PFSK-1 (cell line): ENCODE data around the gene ANO9.

Source experiments
- FOXP2 ChIP-seq: optimal IDR thresholded peaks from 2 replicates; pipeline ENCODE3; 2011; ENCODE audit warnings: borderline replicate concordance, control low read depth, inconsistent platforms; ENCODE audit not compliant: insufficient read depth; ENCODE audit errors: extremely low read length, extremely low read depth
- POLR2AphosphoS5 ChIP-seq: IDR thresholded peaks from 2 replicates; pipeline ENCODE4 v1.6.1; 2012; ENCODE audit warnings: low read depth, mild to moderate bottlenecking, control low read depth, low read length, moderate library complexity
- REST ChIP-seq, 2 experiments: IDR thresholded peaks; 2 replicates each; pipeline versions ENCODE4 v1.6.1 to v1.8.0; 2011 to 2012; ENCODE audit warnings: low read depth in 2 of 2, low read length in 2 of 2, control low read depth in 1 of 2, inconsistent platforms in 1 of 2, mild to moderate bottlenecking in 1 of 2, moderate library complexity in 1 of 2; ENCODE audit not compliant: insufficient read depth in 1 of 2
- SIN3A ChIP-seq: IDR thresholded peaks from 2 replicates; pipeline ENCODE4 v1.6.1; 2012; ENCODE audit warnings: mild to moderate bottlenecking, low read length, moderate library complexity, borderline replicate concordance; ENCODE audit not compliant: insufficient read depth
- TAF1 ChIP-seq: IDR thresholded peaks from 2 replicates; pipeline ENCODE4 v1.6.1; 2012; ENCODE audit warnings: low read length, control low read depth, borderline replicate concordance; ENCODE audit not compliant: insufficient read depth

The ANO9 gene

GRCh38 chr11:380491-380890 lies 61.3 kb downstream of the ANO9 start:
- TF ChIP-seq TAF1 = no peak
- TF ChIP-seq FOXP2 = no peak
- no peak for TF ChIP-seq POLR2AphosphoS5
- no peak for TF ChIP-seq REST (IDR thresholded peaks at IDR 0.05; ENCODE audit: insufficient read depth in 1 of 2, low read depth in 2 of 2, low read length in 2 of 2)
- TF ChIP-seq SIN3A = no peak

- TF ChIP-seq SIN3A (no peak), POLR2AphosphoS5 (no peak), FOXP2 (no peak), TAF1 (no peak), REST (IDR thresholded peaks at IDR 0.05; ENCODE audit: insufficient read depth in 1 of 2, low read depth in 2 of 2, low read length in 2 of 2) (no peak)
Measured at GRCh38 chr11:380095-380480, 61.7 kb downstream of the ANO9 start.

GRCh38 chr11:379205-380094 lies 62.4 kb downstream of the ANO9 start:
- TF ChIP-seq FOXP2 (no peak), REST (IDR thresholded peaks at IDR 0.05; ENCODE audit: insufficient read depth in 1 of 2, low read depth in 2 of 2, low read length in 2 of 2) (no peak), TAF1 (no peak), SIN3A (no peak), POLR2AphosphoS5 (no peak)

- no peak for TF ChIP-seq SIN3A
- no peak for TF ChIP-seq POLR2AphosphoS5
- no peak for TF ChIP-seq FOXP2
- TF ChIP-seq TAF1 = no peak
- no peak for TF ChIP-seq REST (IDR thresholded peaks at IDR 0.05; ENCODE audit: insufficient read depth in 1 of 2, low read depth in 2 of 2, low read length in 2 of 2)
Measured at GRCh38 chr11:377883-378500, 63.8 kb downstream of the ANO9 start.
